ENCODE data around the gene ZNF816. TPM values are rescaled to one million over a fixed set of nuclear protein-coding genes. Genes with fewer than 3 reads are reported as not detected.

Gene ZNF816
- total RNA-seq, 1 experiment from 2014 or later: 8.9 TPM

DNA sequence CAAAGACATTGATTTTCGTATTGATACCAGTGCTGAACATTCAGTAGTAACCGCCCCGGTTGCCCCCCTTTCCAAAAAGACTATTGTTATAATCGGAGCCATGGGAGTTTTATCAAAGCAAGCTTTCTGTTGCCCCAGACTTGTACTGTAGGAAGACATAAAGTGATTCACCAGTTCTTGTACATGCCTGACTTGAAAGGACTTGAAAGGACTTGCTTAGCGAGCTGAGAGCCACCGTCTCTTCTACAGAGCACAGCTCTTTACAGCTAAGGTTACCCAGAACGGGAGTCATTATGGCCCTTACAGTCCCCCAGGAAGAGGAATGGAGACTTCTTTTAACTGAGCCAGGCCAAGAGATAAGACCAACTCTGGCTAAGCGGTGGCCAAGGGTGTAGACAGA lies 5.1 kb downstream of the ZNF816 start (continued):
- TF ChIP-seq POLR2AphosphoS5 (IDR thresholded peaks at IDR 0.05; ENCODE audit: low read depth, low read length): no peak
- TF ChIP-seq POLR2A (IDR thresholded peaks at IDR 0.05; ENCODE audit: borderline replicate concordance, extremely low read depth, insufficient read depth, insufficient read length): no peak

DNA sequence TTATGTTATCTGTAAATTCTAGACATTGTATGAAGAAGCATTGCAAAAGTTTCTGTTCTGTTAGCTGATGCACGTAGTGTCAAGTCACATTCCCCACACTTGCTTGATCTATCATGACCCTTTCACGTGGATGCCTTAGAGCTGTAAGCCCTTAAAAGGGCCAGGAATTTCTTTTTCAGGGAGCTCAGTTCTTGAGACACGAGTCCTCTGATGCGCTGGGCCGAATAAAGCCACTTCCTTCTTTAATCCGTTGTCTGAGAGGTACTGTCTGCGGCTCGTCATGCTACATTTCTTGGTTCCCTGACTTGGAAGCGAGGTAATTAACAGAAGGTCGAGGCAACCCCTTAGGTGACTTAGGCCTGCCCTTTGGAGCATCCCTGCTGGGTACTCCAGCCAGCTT lies 5.8 kb downstream of the ZNF816 start:
- Histone ChIP-seq H3K9ac (ENCODE audit: low read length) (no peak overlapping the region), H3K4me1 (ENCODE audit: control insufficient read depth in 1 of 2, insufficient read depth in 2 of 2, low read length in 2 of 2) (peaks cover 0 to 5% of the 10 kb centered on the region in 2 experiments; a peak in 1 of 4 replicates), H3K9me3 (ENCODE audit: control insufficient read depth in 1 of 2, insufficient read depth in 1 of 2, low read depth in 1 of 2, low read length in 2 of 2) (peaks cover 33 to 39% of the 10 kb centered on the region in 2 experiments; a peak in 3 of 4 replicates), H4K20me1 (ENCODE audit: insufficient read depth) (no peaks in the 10 kb centered on the region), H3K36me3 (ENCODE audit: control insufficient read depth in 1 of 2, insufficient read depth in 2 of 2, low read length in 2 of 2) (peaks cover 5 to 33% of the 10 kb centered on the region in 2 experiments), H3K4me2 (ENCODE audit: low read length) (no peak overlapping the region), H3K79me2 (ENCODE audit: insufficient read depth, low read length) (peaks cover 15% of the 10 kb centered on the region; the same call in 1 of the 2 replicates), H3K27me3 (ENCODE audit: insufficient read depth, low read length) (no peaks in the 10 kb centered on the region), H3K4me3 (replicated peaks in 1 of 2; ENCODE audit: low read depth in 1 of 2, low read length in 2 of 2) (no peak overlapping the region), H3K9me2 (ENCODE audit: insufficient read depth) (no peaks in the 10 kb centered on the region), H2AFZ (ENCODE audit: low read depth, low read length, poor library complexity, severe bottlenecking) (no peak overlapping the region), H3K27ac (ENCODE audit: low read depth, low read length) (no peak overlapping the region)
- intact Hi-C loops (cut with micrococcal nuclease): no loop called here
- no peak for DNase-seq (ENCODE audit: low read depth, low spot score)
- ATAC-seq: no peak
- RAD21 ChIA-PET (ENCODE audit: low non-redundant PET in 1 of 2, low total read pairs in 2 of 2, uncharacterized antibody in 2 of 2, unreplicated experiment in 2 of 2): no interaction called here
- CTCF ChIA-PET: no interaction called here
- BruUV-seq (replicated peaks): no TSS peak
- POLR2A ChIA-PET: no interaction called here
- TF ChIP-seq, protein P1, sequence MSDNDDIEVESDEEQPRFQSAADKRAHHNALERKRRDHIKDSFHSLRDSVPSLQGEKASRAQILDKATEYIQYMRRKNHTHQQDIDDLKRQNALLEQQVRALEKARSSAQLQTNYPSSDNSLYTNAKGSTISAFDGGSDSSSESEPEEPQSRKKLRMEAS (IDR thresholded peaks at IDR 0.05): no peak
- no peak for TF ChIP-seq CEBPB (IDR thresholded peaks at IDR 0.05; ENCODE audit: low read depth)
- TF ChIP-seq SP1 (IDR thresholded peaks at IDR 0.05; ENCODE audit: low read depth): no peak
- no peak for TF ChIP-seq SRF (IDR thresholded peaks at IDR 0.05; ENCODE audit: low read depth)
- TF ChIP-seq, protein P2, sequence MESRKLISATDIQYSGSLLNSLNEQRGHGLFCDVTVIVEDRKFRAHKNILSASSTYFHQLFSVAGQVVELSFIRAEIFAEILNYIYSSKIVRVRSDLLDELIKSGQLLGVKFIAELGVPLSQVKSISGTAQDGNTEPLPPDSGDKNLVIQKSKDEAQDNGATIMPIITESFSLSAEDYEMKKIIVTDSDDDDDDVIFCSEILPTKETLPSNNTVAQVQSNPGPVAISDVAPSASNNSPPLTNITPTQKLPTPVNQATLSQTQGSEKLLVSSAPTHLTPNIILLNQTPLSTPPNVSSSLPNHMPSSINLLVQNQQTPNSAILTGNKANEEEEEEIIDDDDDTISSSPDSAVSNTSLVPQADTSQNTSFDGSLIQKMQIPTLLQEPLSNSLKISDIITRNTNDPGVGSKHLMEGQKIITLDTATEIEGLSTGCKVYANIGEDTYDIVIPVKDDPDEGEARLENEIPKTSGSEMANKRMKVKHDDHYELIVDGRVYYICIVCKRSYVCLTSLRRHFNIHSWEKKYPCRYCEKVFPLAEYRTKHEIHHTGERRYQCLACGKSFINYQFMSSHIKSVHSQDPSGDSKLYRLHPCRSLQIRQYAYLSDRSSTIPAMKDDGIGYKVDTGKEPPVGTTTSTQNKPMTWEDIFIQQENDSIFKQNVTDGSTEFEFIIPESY (IDR thresholded peaks at IDR 0.05; ENCODE audit: extremely low read depth, insufficient replicate concordance, low read length): no peak
- no peak for TF ChIP-seq FOSL1 (IDR thresholded peaks at IDR 0.05; ENCODE audit: low read depth)
- no peak for TF ChIP-seq EZH2phosphoT487 (IDR thresholded peaks at IDR 0.05; ENCODE audit: borderline replicate concordance)
- no peak for TF ChIP-seq ELF1 (IDR thresholded peaks at IDR 0.05; ENCODE audit: borderline replicate concordance, low read depth)
- TF ChIP-seq ZFX (IDR thresholded peaks at IDR 0.05): no peak
- no peak for TF ChIP-seq EZH2 (IDR thresholded peaks at IDR 0.05)
- TF ChIP-seq CBX3 (IDR thresholded peaks at IDR 0.05; ENCODE audit: low read depth): no peak
- no peak for TF ChIP-seq EGR1 (IDR thresholded peaks at IDR 0.05; ENCODE audit: low read depth)
- TF ChIP-seq, protein P3, sequence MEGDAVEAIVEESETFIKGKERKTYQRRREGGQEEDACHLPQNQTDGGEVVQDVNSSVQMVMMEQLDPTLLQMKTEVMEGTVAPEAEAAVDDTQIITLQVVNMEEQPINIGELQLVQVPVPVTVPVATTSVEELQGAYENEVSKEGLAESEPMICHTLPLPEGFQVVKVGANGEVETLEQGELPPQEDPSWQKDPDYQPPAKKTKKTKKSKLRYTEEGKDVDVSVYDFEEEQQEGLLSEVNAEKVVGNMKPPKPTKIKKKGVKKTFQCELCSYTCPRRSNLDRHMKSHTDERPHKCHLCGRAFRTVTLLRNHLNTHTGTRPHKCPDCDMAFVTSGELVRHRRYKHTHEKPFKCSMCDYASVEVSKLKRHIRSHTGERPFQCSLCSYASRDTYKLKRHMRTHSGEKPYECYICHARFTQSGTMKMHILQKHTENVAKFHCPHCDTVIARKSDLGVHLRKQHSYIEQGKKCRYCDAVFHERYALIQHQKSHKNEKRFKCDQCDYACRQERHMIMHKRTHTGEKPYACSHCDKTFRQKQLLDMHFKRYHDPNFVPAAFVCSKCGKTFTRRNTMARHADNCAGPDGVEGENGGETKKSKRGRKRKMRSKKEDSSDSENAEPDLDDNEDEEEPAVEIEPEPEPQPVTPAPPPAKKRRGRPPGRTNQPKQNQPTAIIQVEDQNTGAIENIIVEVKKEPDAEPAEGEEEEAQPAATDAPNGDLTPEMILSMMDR (IDR thresholded peaks at IDR 0.05 in 2 of 3, conservative IDR thresholded peaks at IDR 0.05 in 1 of 3; ENCODE audit: borderline replicate concordance in 1 of 3, insufficient read depth in 1 of 3, low read depth in 2 of 3, low read length in 2 of 3): no peak
- TF ChIP-seq SIN3A (IDR thresholded peaks at IDR 0.05; ENCODE audit: low read depth): no peak
- TF ChIP-seq, protein P4, sequence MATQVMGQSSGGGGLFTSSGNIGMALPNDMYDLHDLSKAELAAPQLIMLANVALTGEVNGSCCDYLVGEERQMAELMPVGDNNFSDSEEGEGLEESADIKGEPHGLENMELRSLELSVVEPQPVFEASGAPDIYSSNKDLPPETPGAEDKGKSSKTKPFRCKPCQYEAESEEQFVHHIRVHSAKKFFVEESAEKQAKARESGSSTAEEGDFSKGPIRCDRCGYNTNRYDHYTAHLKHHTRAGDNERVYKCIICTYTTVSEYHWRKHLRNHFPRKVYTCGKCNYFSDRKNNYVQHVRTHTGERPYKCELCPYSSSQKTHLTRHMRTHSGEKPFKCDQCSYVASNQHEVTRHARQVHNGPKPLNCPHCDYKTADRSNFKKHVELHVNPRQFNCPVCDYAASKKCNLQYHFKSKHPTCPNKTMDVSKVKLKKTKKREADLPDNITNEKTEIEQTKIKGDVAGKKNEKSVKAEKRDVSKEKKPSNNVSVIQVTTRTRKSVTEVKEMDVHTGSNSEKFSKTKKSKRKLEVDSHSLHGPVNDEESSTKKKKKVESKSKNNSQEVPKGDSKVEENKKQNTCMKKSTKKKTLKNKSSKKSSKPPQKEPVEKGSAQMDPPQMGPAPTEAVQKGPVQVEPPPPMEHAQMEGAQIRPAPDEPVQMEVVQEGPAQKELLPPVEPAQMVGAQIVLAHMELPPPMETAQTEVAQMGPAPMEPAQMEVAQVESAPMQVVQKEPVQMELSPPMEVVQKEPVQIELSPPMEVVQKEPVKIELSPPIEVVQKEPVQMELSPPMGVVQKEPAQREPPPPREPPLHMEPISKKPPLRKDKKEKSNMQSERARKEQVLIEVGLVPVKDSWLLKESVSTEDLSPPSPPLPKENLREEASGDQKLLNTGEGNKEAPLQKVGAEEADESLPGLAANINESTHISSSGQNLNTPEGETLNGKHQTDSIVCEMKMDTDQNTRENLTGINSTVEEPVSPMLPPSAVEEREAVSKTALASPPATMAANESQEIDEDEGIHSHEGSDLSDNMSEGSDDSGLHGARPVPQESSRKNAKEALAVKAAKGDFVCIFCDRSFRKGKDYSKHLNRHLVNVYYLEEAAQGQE (IDR thresholded peaks at IDR 0.05; ENCODE audit: low read depth): no peak
- TF ChIP-seq TCF7L2 (IDR thresholded peaks at IDR 0.05; ENCODE audit: borderline replicate concordance, extremely low read depth, insufficient read depth, insufficient read length): no peak

Data from HCT116 (cell line).